D341Med (cell line): ENCODE results near the gene DDX23.
"Not testable (repeated sequence)": the region's sequence is repeated elsewhere in the genome, so short reads cannot be mapped to it uniquely, and the experiment has no call there.

Source experiments
- DNase-seq: peaks from one replicate; pipeline ENCODE4 v3.0.0; 2012; ENCODE audit warnings: low spot score

DDX23 gene

GRCh38 chr12:48862760-48863159, 10.8 kb upstream of the DDX23 start:
- no peak for DNase-seq

GRCh38 chr12:48861111-48861510, 9.1 kb upstream of the DDX23 start:
- no peak for DNase-seq

- not testable (repeated sequence) for DNase-seq
Observed at GRCh38 chr12:48860236-48860635, 8.3 kb upstream of the DDX23 start.

- DNase-seq, result no peak
Observed at GRCh38 chr12:48859607-48860006, 7.6 kb upstream of the DDX23 start.

GRCh38 chr12:48858043-48858442, 6.1 kb upstream of the DDX23 start:
- DNase-seq, result no peak

- DNase-seq, result no peak
Observed at GRCh38 chr12:48857278-48857994, 5.5 kb upstream of the DDX23 start.

GRCh38 chr12:48856379-48856778, 4.4 kb upstream of the DDX23 start:
- DNase-seq, result no peak

GRCh38 chr12:48854932-48855331, 3.0 kb upstream of the DDX23 start:
- not testable (repeated sequence) for DNase-seq

- no peak for DNase-seq
Observed at GRCh38 chr12:48854488-48854887, 2.5 kb upstream of the DDX23 start.

- peak; percentile 67 for DNase-seq
Observed at GRCh38 chr12:48852734-48853688, 1.0 kb upstream of the DDX23 start.

GRCh38 chr12:48842021-48842420, 9.9 kb downstream of the DDX23 start:
- not testable (repeated sequence) for DNase-seq

- DNase-seq, result no peak
Observed at GRCh38 chr12:48838048-48838447, 13.9 kb downstream of the DDX23 start.

- DNase-seq, result no peak
Observed at GRCh38 chr12:48832321-48833060, 19.5 kb downstream of the DDX23 start.

- no peak for DNase-seq
Observed at GRCh38 chr12:48831257-48831656, 20.7 kb downstream of the DDX23 start.

- no peak for DNase-seq
Observed at GRCh38 chr12:48828841-48829575, 23.0 kb downstream of the DDX23 start.

- DNase-seq, result no peak
Observed at GRCh38 chr12:48828293-48828692, 23.7 kb downstream of the DDX23 start.

- no peak for DNase-seq
Observed at GRCh38 chr12:48827513-48828096, 24.4 kb downstream of the DDX23 start.

GRCh38 chr12:48827026-48827425, 24.9 kb downstream of the DDX23 start:
- DNase-seq, result no peak

- no peak for DNase-seq
Observed at GRCh38 chr12:48826209-48826855, 25.6 kb downstream of the DDX23 start.

GRCh38 chr12:48824905-48825304, 27.1 kb downstream of the DDX23 start:
- no peak for DNase-seq

GRCh38 chr12:48824112-48824511, 27.9 kb downstream of the DDX23 start:
- DNase-seq, result no peak
